ENCODE results near the gene AKAP11.

AKAP11 gene

DNA sequence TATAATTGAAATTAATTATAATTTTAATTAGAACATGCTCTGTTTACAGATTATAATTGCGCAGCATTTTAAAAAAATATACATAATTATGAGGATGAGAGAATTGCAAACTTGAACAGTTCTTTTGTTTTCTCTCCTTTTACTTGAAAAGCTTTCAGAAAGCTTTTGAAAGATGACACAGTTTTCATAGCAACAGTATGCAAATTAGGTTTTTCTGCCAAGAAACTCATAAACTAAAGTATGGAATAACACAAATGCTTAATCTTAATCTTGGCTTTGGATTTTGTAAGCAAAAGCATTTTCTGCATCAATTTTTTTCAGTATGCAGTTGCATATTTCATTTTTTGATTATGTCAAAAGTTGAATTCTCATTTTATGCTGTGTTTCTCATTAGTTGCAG is 32.8 kb upstream of the AKAP11 start:
- Histone ChIP-seq H3K4me3 (ENCODE audit: low read depth in 1 of 2, low read length in 2 of 2) (no peak overlapping the region), H3K9ac (ENCODE audit: low read depth, low read length) (no peak overlapping the region), H3K4me2 (ENCODE audit: insufficient read depth, low read length) (no peak overlapping the region), H3K79me2 (ENCODE audit: insufficient read depth, low read length) (no peaks in the 10 kb centered on the region), H3K36me3 (ENCODE audit: insufficient read depth, low read length) (no peaks in the 10 kb centered on the region), H3K9me3 (ENCODE audit: insufficient read depth, low read length, severe bottlenecking) (no peaks in the 10 kb centered on the region), H2AFZ (ENCODE audit: low read depth, low read length) (no peak overlapping the region), H4K20me1 (ENCODE audit: insufficient read depth, low read length) (no peaks in the 10 kb centered on the region), H3K27ac (ENCODE audit: low read length) (no peak overlapping the region), H3K4me1 (ENCODE audit: insufficient read depth, low read length) (no peaks in the 10 kb centered on the region), H3K27me3 (ENCODE audit: insufficient read depth, low read length, poor library complexity) (no peaks in the 10 kb centered on the region)
- no peak for TF ChIP-seq EZH2 (IDR thresholded peaks at IDR 0.05; ENCODE audit: borderline replicate concordance, low read depth, low read length, severe bottlenecking)
- TF ChIP-seq CTCF (IDR thresholded peaks at IDR 0.05; ENCODE audit: borderline replicate concordance, extremely low read depth, low read length, poor library complexity, severe bottlenecking), result no peak
- no peak for DNase-seq
- ATAC-seq (ENCODE audit: insufficient read depth, low read depth), result no peak

DNA sequence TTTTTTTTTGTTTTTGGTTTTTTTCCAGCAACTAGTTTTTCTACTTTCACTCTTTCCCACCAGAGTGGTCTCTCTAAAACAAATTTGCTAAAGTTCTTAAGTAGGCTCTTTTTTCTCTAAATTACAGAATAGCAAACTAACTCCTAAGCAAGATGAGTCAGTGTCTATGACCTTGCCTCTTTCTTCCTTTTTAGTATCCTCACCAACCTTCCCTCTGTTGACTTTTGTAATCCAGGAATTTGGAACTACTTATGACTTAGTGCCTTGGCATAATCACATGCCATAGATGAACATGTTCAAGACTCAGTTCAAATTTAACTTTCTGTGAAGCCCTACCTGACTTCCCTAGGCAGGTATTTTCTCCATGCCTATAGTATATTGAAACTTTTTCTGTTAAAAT is 32.3 kb upstream of the AKAP11 start:
- Histone ChIP-seq H3K4me2 (ENCODE audit: insufficient read depth, low read length) (no peak overlapping the region), H3K4me1 (ENCODE audit: insufficient read depth, low read length) (no peaks in the 10 kb centered on the region), H3K9ac (ENCODE audit: low read depth, low read length) (no peak overlapping the region), H3K4me3 (ENCODE audit: low read depth in 1 of 2, low read length in 2 of 2) (no peak overlapping the region), H3K27ac (ENCODE audit: low read length) (no peak overlapping the region), H3K9me3 (ENCODE audit: insufficient read depth, low read length, severe bottlenecking) (no peaks in the 10 kb centered on the region), H3K79me2 (ENCODE audit: insufficient read depth, low read length) (no peaks in the 10 kb centered on the region), H2AFZ (ENCODE audit: low read depth, low read length) (no peak overlapping the region), H4K20me1 (ENCODE audit: insufficient read depth, low read length) (no peaks in the 10 kb centered on the region), H3K36me3 (ENCODE audit: insufficient read depth, low read length) (no peaks in the 10 kb centered on the region), H3K27me3 (ENCODE audit: insufficient read depth, low read length, poor library complexity) (no peaks in the 10 kb centered on the region)
- TF ChIP-seq CTCF (IDR thresholded peaks at IDR 0.05; ENCODE audit: borderline replicate concordance, extremely low read depth, low read length, poor library complexity, severe bottlenecking) (no peak), EZH2 (IDR thresholded peaks at IDR 0.05; ENCODE audit: borderline replicate concordance, low read depth, low read length, severe bottlenecking) (no peak)
- no peak for ATAC-seq (ENCODE audit: insufficient read depth, low read depth)
- no peak for DNase-seq

DNA sequence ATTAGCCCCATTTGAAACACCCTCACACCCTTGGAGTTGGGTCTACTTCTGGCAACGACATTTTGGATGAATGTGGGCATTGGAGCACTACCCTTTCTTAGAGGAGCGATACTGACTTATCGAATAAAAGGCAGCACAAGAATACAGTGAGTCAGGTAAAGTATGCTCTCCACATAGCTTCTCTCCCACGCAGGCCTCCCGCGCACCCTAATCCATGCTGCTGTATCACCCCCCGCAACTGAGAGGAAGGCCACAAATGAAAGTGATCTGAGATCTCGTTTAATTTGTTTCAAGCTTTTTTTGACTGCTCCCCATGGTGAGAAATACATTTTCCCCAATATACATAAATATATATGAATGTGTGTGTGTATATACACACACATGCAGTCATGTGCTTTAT is 25.4 kb upstream of the AKAP11 start:
- H3K9ac ChIP-seq (ENCODE audit: low read depth, low read length), result no peak overlapping the region
- no peaks in the 10 kb centered on the region for H3K27me3 ChIP-seq (ENCODE audit: insufficient read depth, low read length, poor library complexity)
- DNase-seq (no peak), ATAC-seq (ENCODE audit: insufficient read depth, low read depth) (no peak)
- no peaks in the 10 kb centered on the region for H3K9me3 ChIP-seq (ENCODE audit: insufficient read depth, low read length, severe bottlenecking)
- TF ChIP-seq EZH2 (IDR thresholded peaks at IDR 0.05; ENCODE audit: borderline replicate concordance, low read depth, low read length, severe bottlenecking), result no peak
- TF ChIP-seq CTCF (IDR thresholded peaks at IDR 0.05; ENCODE audit: borderline replicate concordance, extremely low read depth, low read length, poor library complexity, severe bottlenecking), result no peak
- H3K27ac ChIP-seq (ENCODE audit: low read length), result no peak overlapping the region
- no peaks in the 10 kb centered on the region for H3K79me2 ChIP-seq (ENCODE audit: insufficient read depth, low read length)
- no peaks in the 10 kb centered on the region for H3K36me3 ChIP-seq (ENCODE audit: insufficient read depth, low read length)
- no peak overlapping the region for H2AFZ ChIP-seq (ENCODE audit: low read depth, low read length)
- no peak overlapping the region for H3K4me2 ChIP-seq (ENCODE audit: insufficient read depth, low read length)
- H3K4me1 ChIP-seq (ENCODE audit: insufficient read depth, low read length), result no peaks in the 10 kb centered on the region
- H3K4me3 ChIP-seq (ENCODE audit: low read depth in 1 of 2, low read length in 2 of 2), result no peak overlapping the region
- no peaks in the 10 kb centered on the region for H4K20me1 ChIP-seq (ENCODE audit: insufficient read depth, low read length)

- Histone ChIP-seq H3K27ac (ENCODE audit: low read length) (no peak overlapping the region), H3K4me2 (ENCODE audit: insufficient read depth, low read length) (no peak overlapping the region), H3K36me3 (ENCODE audit: insufficient read depth, low read length) (no peaks in the 10 kb centered on the region), H3K9ac (ENCODE audit: low read depth, low read length) (no peak overlapping the region), H3K79me2 (ENCODE audit: insufficient read depth, low read length) (no peaks in the 10 kb centered on the region), H3K27me3 (ENCODE audit: insufficient read depth, low read length, poor library complexity) (no peaks in the 10 kb centered on the region), H4K20me1 (ENCODE audit: insufficient read depth, low read length) (no peaks in the 10 kb centered on the region), H3K4me3 (ENCODE audit: low read depth in 1 of 2, low read length in 2 of 2) (no peak overlapping the region), H2AFZ (ENCODE audit: low read depth, low read length) (no peak overlapping the region), H3K9me3 (ENCODE audit: insufficient read depth, low read length, severe bottlenecking) (no peaks in the 10 kb centered on the region), H3K4me1 (ENCODE audit: insufficient read depth, low read length) (no peaks in the 10 kb centered on the region)
- DNase-seq (no peak), ATAC-seq (ENCODE audit: insufficient read depth, low read depth) (no peak)
- no peak for TF ChIP-seq CTCF (IDR thresholded peaks at IDR 0.05; ENCODE audit: borderline replicate concordance, extremely low read depth, low read length, poor library complexity, severe bottlenecking)
- no peak for TF ChIP-seq EZH2 (IDR thresholded peaks at IDR 0.05; ENCODE audit: borderline replicate concordance, low read depth, low read length, severe bottlenecking)
Observed at GRCh38 chr13:42247883-42248282, 24.1 kb upstream of the AKAP11 start.

Measured in DND-41 (cell line).